HepG2 (cell line): Measurements from ENCODE around the gene IQGAP2. TPM values are rescaled to one million over a fixed set of nuclear protein-coding genes. Genes with fewer than 3 reads are reported as not detected.

ENCODE experiments used
- ATAC-seq: fragments of 200-7000 bp; cut with Tn5 transposase; 3 replicates; pipeline ENCODE4 v1.9.1; 2020; ENCODE audit warnings: mild to moderate bottlenecking, moderate library complexity
- BruUV-seq: library from RNA; stranded (reverse); fragments of 400-500 nt; replicated peaks from 2 replicates; lab custom pipeline; 2021; lab: Mats Ljungman, UMichigan
- CTCF ChIA-PET: fragments of 300-600 bp; formaldehyde crosslinking; extraction: SDS; loops from one replicate; lab custom pipeline; 2021; ENCODE audit warnings: low total read pairs, inconsistent platforms, low intra/inter-chr PET ratio; lab: Yijun Ruan, JAX
- POLR2A ChIA-PET: fragments of 350-600 bp; sonication (Branson Sonifier 250); formaldehyde crosslinking; loops from one replicate; lab custom pipeline; 2020; ENCODE audit warnings: antibody characterized with exemption, inconsistent platforms; lab: Yijun Ruan, JAX
- DNase-seq: peaks from one replicate; pipeline ENCODE4 v3.0.0-alpha.2; 2015; ENCODE audit warnings: low spot score
- FAIRE-seq: peaks from 3 replicates; lab custom pipeline; 2011; peaks lifted over from hg19 to GRCh38; lab: Jason Lieb, UNC
- H2AFZ ChIP-seq: one replicate; pipeline ENCODE4 v1.6.1; 2011; ENCODE audit warnings: low read length, inconsistent platforms
- H3K27ac ChIP-seq: fragments of 300-600 bp; 3 replicates; pipeline ENCODE4 v1.8.0; 2011; ENCODE audit warnings: mixed run types, mild to moderate bottlenecking, mixed read lengths, low read length, inconsistent platforms; ENCODE audit not compliant: insufficient read depth; ENCODE audit errors: extremely low read length
- H3K27me3 ChIP-seq, 2 experiments: fragments of 200-600 bp in 1 of 2; 2 replicates in 1 of 2; 3 replicates in 1 of 2; pipeline versions ENCODE4 v1.6.0 to v1.8.0; 2011; ENCODE audit warnings: low read length in 2 of 2, mild to moderate bottlenecking in 2 of 2, moderate library complexity in 2 of 2, inconsistent platforms in 1 of 2; ENCODE audit not compliant: insufficient read depth in 2 of 2, control insufficient read depth in 1 of 2
- H3K36me3 ChIP-seq, 2 experiments: fragments of 200-600 bp in 1 of 2; replicated peaks in 1 of 2; 2 replicates in 1 of 2; 3 replicates in 1 of 2; pipeline versions ENCODE4 v1.5.1 to v1.8.0; 2011; ENCODE audit warnings: low read length in 2 of 2, inconsistent platforms in 1 of 2; ENCODE audit not compliant: insufficient read depth in 2 of 2, control insufficient read depth in 1 of 2
- H3K4me1 ChIP-seq: 2 replicates; pipeline ENCODE4 v1.5.1; 2012; ENCODE audit warnings: low read length, inconsistent platforms; ENCODE audit not compliant: insufficient read depth
- H3K4me2 ChIP-seq: 2 replicates; pipeline ENCODE4 v1.6.0; 2011; ENCODE audit warnings: low read depth, low read length, inconsistent platforms
- H3K4me3 ChIP-seq, 3 experiments: fragments of 200-600 bp in 1 of 3; sonication (generic), shearing (Covaris generic) in 1 of 3; replicated peaks in 1 of 3; 2 replicates each; pipeline ENCODE4 v1.5.1; 2011 to 2016; ENCODE audit warnings: low read length in 3 of 3, inconsistent platforms in 2 of 3, low read depth in 2 of 3, mild to moderate bottlenecking in 2 of 3, control low read depth in 1 of 3, mixed read lengths in 1 of 3; ENCODE audit not compliant: insufficient read depth in 1 of 3
- H3K79me2 ChIP-seq: one replicate; pipeline ENCODE4 v1.6.1; 2011; ENCODE audit warnings: low read length, inconsistent platforms; ENCODE audit not compliant: insufficient read depth
- H3K9ac ChIP-seq: 2 replicates; pipeline ENCODE4 v1.6.0; 2011; ENCODE audit warnings: mild to moderate bottlenecking, low read depth, low read length, inconsistent platforms; ENCODE audit not compliant: insufficient read depth
- H3K9me3 ChIP-seq: 2 replicates; pipeline ENCODE4 v1.5.1; 2012; ENCODE audit warnings: mild to moderate bottlenecking, low read length
- H4K20me1 ChIP-seq: 2 replicates; pipeline ENCODE4 v1.6.0; 2011; ENCODE audit warnings: inconsistent platforms, mild to moderate bottlenecking, low read length, moderate library complexity; ENCODE audit not compliant: insufficient read depth
- DPF2 ChIP-seq: sonication (generic); formaldehyde crosslinking; IDR thresholded peaks from 2 replicates; pipeline ENCODE4 v1.4.0; 2020; ENCODE audit warnings: mild to moderate bottlenecking, low read depth, missing genetic modification reagents, borderline replicate concordance
- FLYWCH1 ChIP-seq: sonication (generic); formaldehyde crosslinking; IDR thresholded peaks from 2 replicates; pipeline ENCODE4 v1.8.1; 2023; ENCODE audit warnings: mild to moderate bottlenecking, missing genetic modification reagents
- NR2F2 ChIP-seq: IDR thresholded peaks from 2 replicates; pipeline ENCODE4 v1.6.1; 2012; ENCODE audit warnings: low read depth, inconsistent platforms, borderline replicate concordance
- ONECUT2 ChIP-seq: sonication (generic); formaldehyde crosslinking; IDR thresholded peaks from 2 replicates; pipeline ENCODE4 v1.4.0; 2020; ENCODE audit warnings: missing genetic modification reagents
- PRDM10 ChIP-seq: sonication (generic); formaldehyde crosslinking; IDR thresholded peaks from 2 replicates; pipeline ENCODE4 v1.4.0; 2020; ENCODE audit warnings: low read depth, missing genetic modification reagents
- REPIN1 ChIP-seq: sonication (generic); formaldehyde crosslinking; IDR thresholded peaks from 2 replicates; pipeline ENCODE4 v1.8.0; 2022; ENCODE audit warnings: missing genetic modification reagents, low read depth, mild to moderate bottlenecking, borderline replicate concordance
- ZNF414 ChIP-seq: sonication (generic); formaldehyde crosslinking; IDR thresholded peaks from 2 replicates; pipeline ENCODE4 v1.5.0; 2020; ENCODE audit warnings: missing genetic modification reagents
- ZNF430 ChIP-seq: sonication (generic); formaldehyde crosslinking; IDR thresholded peaks from 2 replicates; pipeline ENCODE4 v1.9.0; 2021; ENCODE audit warnings: mild to moderate bottlenecking, missing genetic modification reagents
- ZNF460 ChIP-seq: sonication (generic); formaldehyde crosslinking; IDR thresholded peaks from 2 replicates; pipeline ENCODE4 v1.5.1; 2020; ENCODE audit warnings: missing genetic modification reagents, mild to moderate bottlenecking, borderline replicate concordance
- ZNF572 ChIP-seq: sonication (generic); formaldehyde crosslinking; IDR thresholded peaks from 2 replicates; pipeline ENCODE4 v1.5.1; 2020; ENCODE audit warnings: mild to moderate bottlenecking, missing genetic modification reagents
- WGBS: methylation state at CpG from one replicate; pipeline ENCODE4 v1.1.6; 2017; ENCODE audit warnings: low lambda C conversion rate; 5-methylcytosine and 5-hydroxymethylcytosine counted together
- in situ Hi-C: cut with HindIII; loops from 2 replicates; pipeline ENCODE4 v1.10.0; 2017; ENCODE audit warnings: low pct_unique_long_range_greater_than_20kb; ENCODE audit not compliant: extremely low pct_ligation_motif_present
- intact Hi-C: fragments of 100-400 bp; cut with micrococcal nuclease; formaldehyde crosslinking; loops from one replicate; pipeline ENCODE4 v1.10.0; 2022; ENCODE audit not compliant: unreplicated experiment
- polyA plus RNA-seq, 8 experiments: library from polyadenylated mRNA; depleted of rRNA in 3 of 8; stranded (reverse) in 7 of 8; unstranded in 1 of 8; fragments of >200 nt; fragmentation: Illumina TruSeq in 4 of 8; extraction: Trizol in 4 of 8; gene quantifications; 2 replicates each; pipeline versions ENCODE4 v1.2.1 to v1.2.3, GENCODE V29; 2011 to 2016; ENCODE audit warnings: low read depth in 4 of 8, missing spikeins in 1 of 8, mixed read lengths in 1 of 8; ENCODE audit not compliant: insufficient read depth in 1 of 8
- total RNA-seq, 5 experiments: library from RNA; depleted of rRNA; stranded (reverse); fragments of >200 nt; fragmentation: Illumina TruSeq; extraction: Trizol; gene quantifications; 2 replicates each; pipeline ENCODE4 v1.2.3, GENCODE V29; 2016; ENCODE audit warnings: low read depth in 1 of 5
- TF ChIP-seq, protein P1 (sequence below): sonication (generic); formaldehyde crosslinking; IDR thresholded peaks from 2 replicates; pipeline ENCODE4 v1.4.0; 2020; ENCODE audit warnings: mild to moderate bottlenecking, low read depth, missing genetic modification reagents
- TF ChIP-seq, protein P2 (sequence below), 2 experiments: sonication (generic) in 1 of 2; formaldehyde crosslinking in 1 of 2; IDR thresholded peaks; 2 replicates each; pipeline versions ENCODE4 v1.5.1 to v1.6.1; 2011 to 2020; ENCODE audit warnings: borderline replicate concordance in 1 of 2, low read depth in 1 of 2, low read length in 1 of 2, mild to moderate bottlenecking in 1 of 2, missing genetic modification reagents in 1 of 2, moderate library complexity in 1 of 2

Gene IQGAP2
- total and polyA plus RNA-seq, 2 of the 13 experiments (the other 11 are each of a cell fraction or from before 2014, with no cell fraction given): 35.2 to 83.3 TPM

DNA sequence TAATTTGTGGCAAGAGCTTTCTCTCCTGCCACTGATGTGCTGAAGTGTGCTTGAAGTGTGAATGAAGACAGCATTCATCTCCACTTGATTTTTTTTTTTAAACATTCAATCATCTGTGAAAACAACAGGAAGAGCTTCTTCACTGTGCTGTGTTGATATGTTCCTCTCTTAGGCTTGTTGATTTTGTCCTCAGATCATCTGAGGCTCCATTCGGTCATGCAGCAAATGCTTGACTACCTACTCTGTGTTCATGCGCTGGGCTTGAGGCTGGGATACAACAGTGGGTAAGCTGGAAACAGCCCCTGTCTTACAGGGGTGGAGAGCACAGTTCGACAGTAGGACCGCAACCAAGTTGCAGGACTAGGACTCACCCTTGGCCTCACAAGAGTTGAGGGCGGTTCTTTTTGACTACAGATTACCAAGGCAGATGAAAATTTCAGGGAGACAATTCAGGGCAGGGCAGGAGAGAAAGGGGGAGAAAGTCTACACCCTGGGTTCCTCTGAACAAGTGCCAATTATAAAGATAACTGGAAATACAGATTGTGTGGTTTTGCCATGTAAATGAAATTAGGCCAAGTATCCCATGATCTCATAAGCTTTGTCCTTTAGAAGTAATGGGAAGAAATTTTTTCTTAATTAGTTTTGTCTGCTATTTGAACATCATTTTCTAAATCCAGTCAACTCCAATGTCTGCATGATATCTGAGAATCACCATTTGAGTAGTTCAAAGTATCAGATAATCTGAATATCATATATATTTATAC lies 281.9 kb downstream of the IQGAP2 start (continued):
- TF ChIP-seq PRDM10 (CRISPR knock-in tag): no peak
- no peak for TF ChIP-seq ZNF460

DNA sequence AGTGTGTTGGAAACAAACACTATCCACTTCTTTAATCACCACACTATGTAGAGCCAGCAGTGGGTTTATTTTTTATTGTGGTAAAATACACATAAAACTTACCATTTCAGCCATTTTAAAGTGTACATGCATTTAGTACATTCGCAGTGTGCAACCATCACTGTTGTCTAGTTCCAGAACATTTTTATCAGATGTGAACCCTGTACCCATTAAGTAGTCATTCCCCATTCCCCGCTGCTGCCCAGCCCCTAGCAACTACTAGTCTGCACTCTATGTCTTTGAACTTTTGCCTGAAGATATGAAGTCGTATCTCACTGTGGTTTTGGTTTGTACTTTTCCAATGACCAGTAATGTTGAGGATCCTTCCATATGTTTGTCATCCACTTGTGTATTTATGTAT lies 282.6 kb downstream of the IQGAP2 start:
- no peaks in the 10 kb centered on the region for H3K9me3 ChIP-seq
- H2AFZ ChIP-seq: no peak overlapping the region
- intact Hi-C loops (no loop called here), in situ Hi-C loops (no loop called here)
- no peak overlapping the region for H3K4me2 ChIP-seq
- H3K4me3 ChIP-seq: no peak overlapping the region
- peak; percentile 45 for DNase-seq
- CTCF ChIA-PET: no interaction called here
- FAIRE-seq: peak; percentile 30
- no TSS peak for BruUV-seq
- H3K27ac ChIP-seq: peak overlapping the region; percentile 28
- H3K79me2 ChIP-seq: no peaks in the 10 kb centered on the region
- 60% methylated on average over 3 of the region's 3 CpGs for WGBS
- peaks cover 32% of the 10 kb centered on the region for H3K4me1 ChIP-seq
- POLR2A ChIA-PET: no interaction called here
- H3K27me3 ChIP-seq: no peaks in the 10 kb centered on the region
- H4K20me1 ChIP-seq: no peaks in the 10 kb centered on the region
- H3K36me3 ChIP-seq: peaks cover 1 to 15% of the 10 kb centered on the region in 2 experiments; a peak in 3 of 5 replicates
- no peak overlapping the region for H3K9ac ChIP-seq
- ATAC-seq: peak; percentile 86
- TF ChIP-seq DPF2 (CRISPR knock-in tag) (no peak), ONECUT2 (CRISPR knock-in tag) (no peak), ZNF430 (CRISPR knock-in tag) (no peak), FLYWCH1 (CRISPR knock-in tag) (no peak), ZNF414 (CRISPR knock-in tag) (no peak), REPIN1 (CRISPR knock-in tag) (no peak), ZNF572 (CRISPR knock-in tag) (no peak), NR2F2 (no peak)
- TF ChIP-seq, protein P1, sequence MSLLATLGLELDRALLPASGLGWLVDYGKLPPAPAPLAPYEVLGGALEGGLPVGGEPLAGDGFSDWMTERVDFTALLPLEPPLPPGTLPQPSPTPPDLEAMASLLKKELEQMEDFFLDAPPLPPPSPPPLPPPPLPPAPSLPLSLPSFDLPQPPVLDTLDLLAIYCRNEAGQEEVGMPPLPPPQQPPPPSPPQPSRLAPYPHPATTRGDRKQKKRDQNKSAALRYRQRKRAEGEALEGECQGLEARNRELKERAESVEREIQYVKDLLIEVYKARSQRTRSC (CRISPR knock-in tag): no peak
- TF ChIP-seq, protein P2, sequence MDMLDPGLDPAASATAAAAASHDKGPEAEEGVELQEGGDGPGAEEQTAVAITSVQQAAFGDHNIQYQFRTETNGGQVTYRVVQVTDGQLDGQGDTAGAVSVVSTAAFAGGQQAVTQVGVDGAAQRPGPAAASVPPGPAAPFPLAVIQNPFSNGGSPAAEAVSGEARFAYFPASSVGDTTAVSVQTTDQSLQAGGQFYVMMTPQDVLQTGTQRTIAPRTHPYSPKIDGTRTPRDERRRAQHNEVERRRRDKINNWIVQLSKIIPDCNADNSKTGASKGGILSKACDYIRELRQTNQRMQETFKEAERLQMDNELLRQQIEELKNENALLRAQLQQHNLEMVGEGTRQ (IDR thresholded peaks at IDR 0.05; ENCODE audit: low read depth, low read length): no peak
- TF ChIP-seq, protein P2 (CRISPR knock-in tag; IDR thresholded peaks at IDR 0.05; ENCODE audit: borderline replicate concordance): no peak
